ENCODE results near the gene OBP2A. TPM values are rescaled to one million over a fixed set of nuclear protein-coding genes. Genes with fewer than 3 reads are reported as not detected.
"Not testable (repeated sequence)": the region's sequence is repeated elsewhere in the genome, so short reads cannot be mapped to it uniquely, and the experiment has no call there.

The OBP2A gene
- total RNA-seq (not detected), polyA plus RNA-seq (ENCODE audit: insufficient read depth in 1 of 8, insufficient read length in 8 of 8, low replicate concordance in 1 of 8) (not detected)
- long read RNA-seq, donor 1, result 0 reads
- long read RNA-seq, donor 2, result 0 reads
- long read RNA-seq, donor 3, result 0 reads
- long read RNA-seq, donor 4, result 0 reads
- long read RNA-seq, donor 5, result 0 reads
- long read RNA-seq, donor 6, result 0 reads
- long read RNA-seq, donor 7, result 0 reads
- long read RNA-seq, donor 8, result 0 reads
- long read RNA-seq, donor 9, result 0 reads
- long read RNA-seq, donor 10, result 0 reads
- long read RNA-seq, donor 11, result 0 reads

GRCh38 chr9:135545646-135546176 is at the start of gene OBP2A:
OBP2A (plus strand) TSS chr9:135546126; CDS start chr9:135546181, 55 bp downstream.
- not testable (repeated sequence) for H3K4me3 ChIP-seq (ENCODE audit: low read length); H3K4me1 ChIP-seq (ENCODE audit: control insufficient read depth, insufficient read depth, low read length); DNase-seq; H3K27me3 ChIP-seq (ENCODE audit: control insufficient read depth, insufficient read depth, low read length); H3K27ac ChIP-seq (ENCODE audit: low read length); H3K9me3 ChIP-seq (replicated peaks; ENCODE audit: control insufficient read depth, low read depth, low read length); H3K36me3 ChIP-seq (ENCODE audit: control insufficient read depth, insufficient read depth, low read length)
- 83% methylated on average over 10 of the region's 19 CpGs for WGBS (ENCODE audit: insufficient coverage)

- no peak overlapping the region for H3K4me3 ChIP-seq (ENCODE audit: low read length)
- peaks cover 20% of the 10 kb centered on the region for H3K36me3 ChIP-seq (ENCODE audit: control insufficient read depth, insufficient read depth, low read length)
- H3K4me1 ChIP-seq (ENCODE audit: control insufficient read depth, insufficient read depth, low read length), result peaks cover 16% of the 10 kb centered on the region
- no peak overlapping the region for H3K27ac ChIP-seq (ENCODE audit: low read length)
- H3K9me3 ChIP-seq (replicated peaks; ENCODE audit: control insufficient read depth, low read depth, low read length), result no peaks in the 10 kb centered on the region
- 73% methylated on average over 14 of the region's 15 CpGs for WGBS (ENCODE audit: insufficient coverage)
- no peak for DNase-seq
- H3K27me3 ChIP-seq (ENCODE audit: control insufficient read depth, insufficient read depth, low read length), result no peaks in the 10 kb centered on the region
Observed at GRCh38 chr9:135498381-135499126, 47.4 kb upstream of the OBP2A start.

GRCh38 chr9:135499326-135500070 is 46.4 kb upstream of the OBP2A start:
- H3K27ac ChIP-seq (ENCODE audit: low read length), result no peak overlapping the region
- H3K4me1 ChIP-seq (ENCODE audit: control insufficient read depth, insufficient read depth, low read length), result peaks cover 16% of the 10 kb centered on the region
- H3K36me3 ChIP-seq (ENCODE audit: control insufficient read depth, insufficient read depth, low read length), result peaks cover 29% of the 10 kb centered on the region
- DNase-seq, result peak; percentile 95
- H3K27me3 ChIP-seq (ENCODE audit: control insufficient read depth, insufficient read depth, low read length), result no peaks in the 10 kb centered on the region
- WGBS (ENCODE audit: insufficient coverage), result under 1% methylated on average over 55 of the region's 58 CpGs
- H3K9me3 ChIP-seq (replicated peaks; ENCODE audit: control insufficient read depth, low read depth, low read length), result no peaks in the 10 kb centered on the region
- H3K4me3 ChIP-seq (ENCODE audit: low read length), result peak overlapping the region; percentile 91

- H3K27ac ChIP-seq (ENCODE audit: low read length), result no peak overlapping the region
Observed at GRCh38 chr9:135500071-135500524, 45.8 kb upstream of the OBP2A start.

GRCh38 chr9:135500525-135501260 is 45.2 kb upstream of the OBP2A start, which contains the start of gene MRPS2:
MRPS2 (plus strand) TSS chr9:135500682; CDS start chr9:135500711, 29 bp downstream.
- DNase-seq, result peak; percentile 95
- Histone ChIP-seq H3K27ac (ENCODE audit: low read length) (no peak within 1 kb of the TSS), H3K4me1 (ENCODE audit: control insufficient read depth, insufficient read depth, low read length) (peaks cover 16% of the 10 kb centered on the region), H3K9me3 (replicated peaks; ENCODE audit: control insufficient read depth, low read depth, low read length) (no peaks in the 10 kb centered on the region), H3K27me3 (ENCODE audit: control insufficient read depth, insufficient read depth, low read length) (no peaks in the 10 kb centered on the region), H3K36me3 (ENCODE audit: control insufficient read depth, insufficient read depth, low read length) (peaks cover 38% of the 10 kb centered on the region), H3K4me3 (ENCODE audit: low read length) (peak within 1 kb of the TSS; percentile 91)
- WGBS (ENCODE audit: insufficient coverage), result under 1% methylated on average over 76 of the region's 92 CpGs

More at GRCh38 chr9:135500071-135500524, 45.8 kb upstream of the OBP2A start:
- 0% methylated on average over 27 of the region's 29 CpGs for WGBS (ENCODE audit: insufficient coverage)
- Histone ChIP-seq H3K36me3 (ENCODE audit: control insufficient read depth, insufficient read depth, low read length) (peaks cover 34% of the 10 kb centered on the region), H3K4me3 (ENCODE audit: low read length) (peak overlapping the region; percentile 91), H3K9me3 (replicated peaks; ENCODE audit: control insufficient read depth, low read depth, low read length) (no peaks in the 10 kb centered on the region), H3K27me3 (ENCODE audit: control insufficient read depth, insufficient read depth, low read length) (no peaks in the 10 kb centered on the region), H3K4me1 (ENCODE audit: control insufficient read depth, insufficient read depth, low read length) (peaks cover 16% of the 10 kb centered on the region)
- no peak for DNase-seq

GRCh38 chr9:135501261-135502167 is 44.4 kb upstream of the OBP2A start:
- peak overlapping the region; percentile 91 for H3K4me3 ChIP-seq (ENCODE audit: low read length)
- peaks cover 38% of the 10 kb centered on the region for H3K36me3 ChIP-seq (ENCODE audit: control insufficient read depth, insufficient read depth, low read length)
- no peak overlapping the region for H3K27ac ChIP-seq (ENCODE audit: low read length)
- 35% methylated on average over 32 of the region's 38 CpGs for WGBS (ENCODE audit: insufficient coverage)
- no peaks in the 10 kb centered on the region for H3K9me3 ChIP-seq (replicated peaks; ENCODE audit: control insufficient read depth, low read depth, low read length)
- H3K27me3 ChIP-seq (ENCODE audit: control insufficient read depth, insufficient read depth, low read length), result no peaks in the 10 kb centered on the region
- peaks cover 16% of the 10 kb centered on the region for H3K4me1 ChIP-seq (ENCODE audit: control insufficient read depth, insufficient read depth, low read length)
- DNase-seq, result no peak

- Histone ChIP-seq H3K36me3 (ENCODE audit: control insufficient read depth, insufficient read depth, low read length) (peaks cover 38% of the 10 kb centered on the region), H3K9me3 (replicated peaks; ENCODE audit: control insufficient read depth, low read depth, low read length) (no peaks in the 10 kb centered on the region), H3K27ac (ENCODE audit: low read length) (no peak overlapping the region), H3K27me3 (ENCODE audit: control insufficient read depth, insufficient read depth, low read length) (no peaks in the 10 kb centered on the region), H3K4me3 (ENCODE audit: low read length) (no peak overlapping the region), H3K4me1 (ENCODE audit: control insufficient read depth, insufficient read depth, low read length) (peaks cover 16% of the 10 kb centered on the region)
- no peak for DNase-seq
- WGBS (ENCODE audit: insufficient coverage), result 91% methylated on average over 15 of the region's 15 CpGs
Observed at GRCh38 chr9:135502168-135502872, 43.6 kb upstream of the OBP2A start.

GRCh38 chr9:135502873-135503321 is 43.0 kb upstream of the OBP2A start:
- Histone ChIP-seq H3K36me3 (ENCODE audit: control insufficient read depth, insufficient read depth, low read length) (peaks cover 38% of the 10 kb centered on the region), H3K27me3 (ENCODE audit: control insufficient read depth, insufficient read depth, low read length) (no peaks in the 10 kb centered on the region), H3K27ac (ENCODE audit: low read length) (no peak overlapping the region), H3K9me3 (replicated peaks; ENCODE audit: control insufficient read depth, low read depth, low read length) (no peaks in the 10 kb centered on the region), H3K4me3 (ENCODE audit: low read length) (no peak overlapping the region), H3K4me1 (ENCODE audit: control insufficient read depth, insufficient read depth, low read length) (peaks cover 16% of the 10 kb centered on the region)
- no peak for DNase-seq
- WGBS (ENCODE audit: insufficient coverage), result 85% methylated on average over 15 of the region's 16 CpGs

All from muscle of leg (tissue), 16 donors.